ENCODE results near the gene CDH6. TPM values are rescaled to one million over a fixed set of nuclear protein-coding genes. Genes with fewer than 3 reads are reported as not detected.

The CDH6 gene
- total and polyA plus RNA-seq, 2 donors (not counting 3 experiments of a cell fraction or from before 2014, with no cell fraction given), result 0.06 TPM; not detected in 1

DNA sequence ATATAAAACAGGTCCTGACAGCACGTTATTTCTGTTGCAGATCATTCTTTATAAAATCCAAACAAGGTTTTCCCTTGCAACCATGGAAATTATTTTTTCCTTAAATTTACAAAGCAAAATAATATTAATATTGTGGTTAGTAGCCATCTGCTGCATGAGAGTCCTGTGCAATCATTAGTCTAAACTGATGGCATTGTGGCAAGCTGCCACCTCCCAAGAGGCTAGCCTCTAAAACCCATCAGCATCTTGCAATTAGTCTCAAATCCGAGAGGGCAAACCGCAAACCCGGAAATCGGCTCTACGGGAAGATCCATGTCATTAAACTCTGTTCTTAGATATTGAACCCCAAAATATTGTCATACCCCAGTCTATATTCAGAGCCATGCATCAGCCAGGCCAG is 11.3 kb upstream of the CDH6 start:
- Histone ChIP-seq H3K9me1 (replicated peaks; ENCODE audit: control insufficient read depth, extremely low read depth, insufficient read depth, low read length) (no peaks in the 10 kb centered on the region), H3K79me2 (ENCODE audit: control insufficient read depth, insufficient read depth, low read length) (no peaks in the 10 kb centered on the region), H3K27me3 (ENCODE audit: control insufficient read depth in 2 of 2, insufficient read depth in 2 of 2, low read length in 2 of 2) (no peaks in the 10 kb centered on the region), H3K27ac (ENCODE audit: insufficient read depth, low read depth, low read length) (no peak overlapping the region), H3K9ac (replicated peaks; ENCODE audit: extremely low read depth, insufficient read depth, low read length) (no peak overlapping the region), H3K4me2 (ENCODE audit: insufficient read depth, low read length) (no peak overlapping the region), H4K20me1 (replicated peaks; ENCODE audit: control insufficient read depth, extremely low read depth, insufficient read depth, low read length) (no peaks in the 10 kb centered on the region), H3K4me3 (replicated peaks in 1 of 3; ENCODE audit: insufficient read depth in 1 of 3, low read depth in 1 of 3, low read length in 3 of 3) (no peak overlapping the region), H3K9me3 (replicated peaks; ENCODE audit: control insufficient read depth, insufficient read depth, low read length) (no peaks in the 10 kb centered on the region), H2AFZ (ENCODE audit: low read depth, low read length) (no peak overlapping the region), H3K4me1 (ENCODE audit: control insufficient read depth, extremely low read depth, insufficient read depth, low read length) (no peaks in the 10 kb centered on the region), H3K36me3 (ENCODE audit: control insufficient read depth in 2 of 2, extremely low read depth in 1 of 2, insufficient read depth in 2 of 2, low read length in 2 of 2) (no peaks in the 10 kb centered on the region)
- POLR2A ChIA-PET, result no interaction called here
- TF ChIP-seq, protein P1, sequence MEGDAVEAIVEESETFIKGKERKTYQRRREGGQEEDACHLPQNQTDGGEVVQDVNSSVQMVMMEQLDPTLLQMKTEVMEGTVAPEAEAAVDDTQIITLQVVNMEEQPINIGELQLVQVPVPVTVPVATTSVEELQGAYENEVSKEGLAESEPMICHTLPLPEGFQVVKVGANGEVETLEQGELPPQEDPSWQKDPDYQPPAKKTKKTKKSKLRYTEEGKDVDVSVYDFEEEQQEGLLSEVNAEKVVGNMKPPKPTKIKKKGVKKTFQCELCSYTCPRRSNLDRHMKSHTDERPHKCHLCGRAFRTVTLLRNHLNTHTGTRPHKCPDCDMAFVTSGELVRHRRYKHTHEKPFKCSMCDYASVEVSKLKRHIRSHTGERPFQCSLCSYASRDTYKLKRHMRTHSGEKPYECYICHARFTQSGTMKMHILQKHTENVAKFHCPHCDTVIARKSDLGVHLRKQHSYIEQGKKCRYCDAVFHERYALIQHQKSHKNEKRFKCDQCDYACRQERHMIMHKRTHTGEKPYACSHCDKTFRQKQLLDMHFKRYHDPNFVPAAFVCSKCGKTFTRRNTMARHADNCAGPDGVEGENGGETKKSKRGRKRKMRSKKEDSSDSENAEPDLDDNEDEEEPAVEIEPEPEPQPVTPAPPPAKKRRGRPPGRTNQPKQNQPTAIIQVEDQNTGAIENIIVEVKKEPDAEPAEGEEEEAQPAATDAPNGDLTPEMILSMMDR (IDR thresholded peaks at IDR 0.05; ENCODE audit: extremely low read depth in 1 of 2, insufficient read depth in 1 of 2, low read depth in 1 of 2, low read length in 2 of 2), result no peak
- TF ChIP-seq POLR2AphosphoS5 (IDR thresholded peaks at IDR 0.05; ENCODE audit: insufficient read depth, low read depth, low read length) (no peak), GATA2 (IDR thresholded peaks at IDR 0.05; ENCODE audit: insufficient read depth, insufficient read length, low read depth, low read length) (no peak), FOS (IDR thresholded peaks at IDR 0.05; ENCODE audit: borderline replicate concordance, insufficient read depth, low read length) (no peak), POLR2A (IDR thresholded peaks at IDR 0.05; ENCODE audit: low read depth, low read length) (no peak), MYC (IDR thresholded peaks at IDR 0.05; ENCODE audit: low read depth, low read length) (no peak), JUN (IDR thresholded peaks at IDR 0.05; ENCODE audit: borderline replicate concordance, insufficient read depth, insufficient read length, low read depth) (no peak), EZH2 (IDR thresholded peaks at IDR 0.05; ENCODE audit: borderline replicate concordance, low read depth, low read length, severe bottlenecking) (no peak)
- TF ChIP-seq, protein P2, sequence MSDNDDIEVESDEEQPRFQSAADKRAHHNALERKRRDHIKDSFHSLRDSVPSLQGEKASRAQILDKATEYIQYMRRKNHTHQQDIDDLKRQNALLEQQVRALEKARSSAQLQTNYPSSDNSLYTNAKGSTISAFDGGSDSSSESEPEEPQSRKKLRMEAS (IDR thresholded peaks at IDR 0.05; ENCODE audit: insufficient read depth, insufficient read length), result no peak
- no TSS peak for BruUV-seq (replicated peaks)
- dilution Hi-C loops (cut with MboI; ENCODE audit: extremely low pct_ligation_motif_present, low sequenced_read_pairs), result no loop called here
- intact Hi-C loops (cut with micrococcal nuclease), result no loop called here
- CTCF ChIA-PET, result no interaction called here
- FAIRE-seq (no peak), DNase-seq (ENCODE audit: low read depth, low spot score) (no peak)
